Measurements from ENCODE around the gene TM4SF20.
"Not testable (repeated sequence)": the region's sequence is repeated elsewhere in the genome, so short reads cannot be mapped to it uniquely, and the experiment has no call there.

The TM4SF20 gene

GRCh38 chr2:227398684-227399670 lies 19.9 kb upstream of the TM4SF20 start:
- DNase-seq (ENCODE audit: low spot score) = no peak

- no peak for DNase-seq (ENCODE audit: low spot score)
Observed at GRCh38 chr2:227397562-227397961, 18.5 kb upstream of the TM4SF20 start.

- no peak for DNase-seq (ENCODE audit: low spot score)
Observed at GRCh38 chr2:227395556-227395955, 16.4 kb upstream of the TM4SF20 start.

- DNase-seq (ENCODE audit: low spot score) = no peak
Observed at GRCh38 chr2:227394401-227394800, 15.3 kb upstream of the TM4SF20 start.

GRCh38 chr2:227390468-227391256 lies 11.6 kb upstream of the TM4SF20 start:
- DNase-seq (ENCODE audit: low spot score) = no peak

GRCh38 chr2:227389661-227390060 lies 10.6 kb upstream of the TM4SF20 start:
- no peak for DNase-seq (ENCODE audit: low spot score)

GRCh38 chr2:227389231-227389630 lies 10.1 kb upstream of the TM4SF20 start:
- DNase-seq (ENCODE audit: low spot score) = no peak

GRCh38 chr2:227388537-227389011 lies 9.5 kb upstream of the TM4SF20 start:
- DNase-seq (ENCODE audit: low spot score) = no peak

- not testable (repeated sequence) for DNase-seq (ENCODE audit: low spot score)
Observed at GRCh38 chr2:227387583-227387982, 8.5 kb upstream of the TM4SF20 start, which contains the start of gene SCYGR1. Gene SCYGR1 (minus strand): TSS chr2:227387949. CDS start chr2:227387949, 0 bp downstream.

- no peak for DNase-seq (ENCODE audit: low spot score)
Observed at GRCh38 chr2:227386630-227387029, 7.5 kb upstream of the TM4SF20 start.

GRCh38 chr2:227383686-227384085 lies 4.6 kb upstream of the TM4SF20 start:
- no peak for DNase-seq (ENCODE audit: low spot score)

GRCh38 chr2:227382241-227382835 lies 3.2 kb upstream of the TM4SF20 start:
- not testable (repeated sequence) for DNase-seq (ENCODE audit: low spot score)

- no peak for DNase-seq (ENCODE audit: low spot score)
Observed at GRCh38 chr2:227378371-227378782, 729 bp downstream of the TM4SF20 start.

- DNase-seq (ENCODE audit: low spot score) = no peak
Observed at GRCh38 chr2:227377467-227378351, 1.4 kb downstream of the TM4SF20 start.

GRCh38 chr2:227376656-227377396 lies 2.3 kb downstream of the TM4SF20 start:
- no peak for DNase-seq (ENCODE audit: low spot score)

GRCh38 chr2:227374158-227374557 lies 4.9 kb downstream of the TM4SF20 start:
- DNase-seq (ENCODE audit: low spot score) = no peak

GRCh38 chr2:227373389-227373788 lies 5.7 kb downstream of the TM4SF20 start:
- DNase-seq (ENCODE audit: low spot score) = no peak

GRCh38 chr2:227370791-227371312 lies 8.3 kb downstream of the TM4SF20 start:
- no peak for DNase-seq (ENCODE audit: low spot score)

- no peak for DNase-seq (ENCODE audit: low spot score)
Observed at GRCh38 chr2:227370092-227370491, 9.0 kb downstream of the TM4SF20 start.

- no peak for DNase-seq (ENCODE audit: low spot score)
Observed at GRCh38 chr2:227368574-227368973, 10.5 kb downstream of the TM4SF20 start.
